H9 (cell line): ENCODE measurements around the gene ECE2. TPM values are rescaled to one million over a fixed set of nuclear protein-coding genes. Genes with fewer than 3 reads are reported as not detected.

Source experiments
- DNase-seq: peaks from one replicate; pipeline ENCODE4 v3.0.0-alpha.2; 2017
- H2AFZ ChIP-seq: one replicate; pipeline ENCODE4 v1.6.1; 2013; ENCODE audit warnings: mild to moderate bottlenecking, low read length, control low read depth, moderate library complexity
- H2AK5ac ChIP-seq: 2 replicates; pipeline ENCODE4 v1.6.1; 2013; ENCODE audit warnings: low read length, control low read depth, mixed read lengths; ENCODE audit not compliant: insufficient read length
- H2BK120ac ChIP-seq: one replicate; pipeline ENCODE4 v1.6.1; 2013; ENCODE audit warnings: low read depth, mild to moderate bottlenecking, low read length, control low read depth, inconsistent platforms; ENCODE audit not compliant: poor library complexity, severe bottlenecking
- H2BK12ac ChIP-seq: 2 replicates; pipeline ENCODE4 v1.6.1; 2013; ENCODE audit warnings: low read length, control low read depth, mixed read lengths, low read depth; ENCODE audit not compliant: insufficient read length
- H2BK15ac ChIP-seq: 2 replicates; pipeline ENCODE4 v1.6.1; 2013; ENCODE audit warnings: low read depth, low read length, control low read depth
- H2BK20ac ChIP-seq: one replicate; pipeline ENCODE4 v1.6.1; 2013; ENCODE audit warnings: low read depth, mild to moderate bottlenecking, low read length, control low read depth, inconsistent platforms; ENCODE audit not compliant: poor library complexity, severe bottlenecking
- H2BK5ac ChIP-seq: 2 replicates; pipeline ENCODE4 v1.6.1; 2013; ENCODE audit warnings: low read length, control low read depth, mixed read lengths; ENCODE audit not compliant: insufficient read length
- H3K14ac ChIP-seq: 2 replicates; pipeline ENCODE4 v1.6.1; 2013; ENCODE audit warnings: low read length, control low read depth; ENCODE audit not compliant: insufficient read depth
- H3K18ac ChIP-seq: 2 replicates; pipeline ENCODE4 v1.6.1; 2013; ENCODE audit warnings: low read depth, mild to moderate bottlenecking, mixed read lengths, low read length, control low read depth; ENCODE audit not compliant: insufficient read length
- H3K23ac ChIP-seq: 2 replicates; pipeline ENCODE4 v1.6.1; 2013; ENCODE audit warnings: low read length, control low read depth, mixed read lengths, low read depth; ENCODE audit not compliant: insufficient read length
- H3K23me2 ChIP-seq: 2 replicates; pipeline ENCODE4 v1.6.1; 2013; ENCODE audit warnings: low read depth, mild to moderate bottlenecking, mixed read lengths, low read length, control low read depth; ENCODE audit not compliant: insufficient read length, poor library complexity, severe bottlenecking
- H3K27ac ChIP-seq: 2 replicates; pipeline ENCODE4 v1.5.1; 2013; ENCODE audit warnings: low read length, control low read depth, mixed read lengths, low read depth; ENCODE audit not compliant: insufficient read length
- H3K27me3 ChIP-seq: 2 replicates; pipeline ENCODE4 v1.6.1; 2013; ENCODE audit warnings: low read length, control low read depth, inconsistent platforms; ENCODE audit not compliant: insufficient read depth
- H3K4ac ChIP-seq: 2 replicates; pipeline ENCODE4 v1.6.1; 2013; ENCODE audit warnings: low read depth, mild to moderate bottlenecking, control low read depth, inconsistent platforms, low read length, moderate library complexity
- H3K4me1 ChIP-seq: 2 replicates; pipeline ENCODE4 v1.6.1; 2013; ENCODE audit warnings: low read length, control low read depth, inconsistent platforms; ENCODE audit not compliant: insufficient read depth
- H3K4me2 ChIP-seq: 2 replicates; pipeline ENCODE4 v1.6.1; 2013; ENCODE audit warnings: low read length, control low read depth, mixed read lengths; ENCODE audit not compliant: insufficient read length, insufficient read depth
- H3K56ac ChIP-seq: 2 replicates; pipeline ENCODE4 v1.6.1; 2013; ENCODE audit warnings: low read depth, mild to moderate bottlenecking, mixed read lengths, low read length, control low read depth; ENCODE audit not compliant: insufficient read length
- H3K79me1 ChIP-seq: 2 replicates; pipeline ENCODE4 v1.6.1; 2013; ENCODE audit warnings: low read depth, mild to moderate bottlenecking, moderate library complexity, low read length, control low read depth, inconsistent platforms; ENCODE audit not compliant: insufficient read depth, poor library complexity, severe bottlenecking
- H3K79me2 ChIP-seq: 2 replicates; pipeline ENCODE4 v1.6.1; 2013; ENCODE audit warnings: low read length, control low read depth, inconsistent platforms; ENCODE audit not compliant: insufficient read depth
- H3K9ac ChIP-seq: 2 replicates; pipeline ENCODE4 v1.6.1; 2013; ENCODE audit warnings: low read length, control low read depth, mixed read lengths; ENCODE audit not compliant: insufficient read length; ENCODE audit errors: extremely low read depth
- H3K9me3 ChIP-seq: one replicate; pipeline ENCODE4 v1.6.1; 2013; ENCODE audit warnings: low read depth, low read length, inconsistent platforms; ENCODE audit not compliant: control insufficient read depth
- H3T11ph ChIP-seq: one replicate; pipeline ENCODE4 v1.6.1; 2013; ENCODE audit warnings: mild to moderate bottlenecking, low read length, control low read depth, inconsistent platforms
- H4K20me1 ChIP-seq: one replicate; pipeline ENCODE4 v1.6.1; 2013; ENCODE audit not compliant: control insufficient read depth, insufficient read length, insufficient read depth
- H4K5ac ChIP-seq: 2 replicates; pipeline ENCODE4 v1.6.1; 2013; ENCODE audit warnings: low read depth, mild to moderate bottlenecking, mixed read lengths, low read length, control low read depth; ENCODE audit not compliant: insufficient read length
- H4K8ac ChIP-seq: replicated peaks from 2 replicates; pipeline ENCODE4 v1.6.1; 2013; ENCODE audit warnings: low read length, control low read depth, mixed read lengths, low read depth; ENCODE audit not compliant: insufficient read length
- H4K91ac ChIP-seq: 2 replicates; pipeline ENCODE4 v1.6.1; 2013; ENCODE audit warnings: low read depth, mild to moderate bottlenecking, moderate library complexity, mixed read lengths, low read length, control low read depth; ENCODE audit not compliant: insufficient read length
- H3K27ac Mint-ChIP-seq, 3 experiments: 2 replicates in 2 of 3; 3 replicates in 1 of 3; pipeline ENCODE4 v1.8.0; 2020 to 2021; ENCODE audit warnings: mixed read lengths in 3 of 3, mild to moderate bottlenecking in 1 of 3, moderate library complexity in 1 of 3
- H3K27me3 Mint-ChIP-seq: 2 replicates; pipeline ENCODE4 v1.8.0; 2021; ENCODE audit warnings: low read depth, mild to moderate bottlenecking, moderate library complexity, mixed read lengths
- H3K36me3 Mint-ChIP-seq, 3 experiments: 2 replicates in 2 of 3; 3 replicates in 1 of 3; pipeline ENCODE4 v1.8.0; 2020 to 2021; ENCODE audit warnings: low read depth in 3 of 3, mixed read lengths in 3 of 3; ENCODE audit not compliant: insufficient read depth in 1 of 3
- H3K4me1 Mint-ChIP-seq, 2 experiments: 2 replicates each; pipeline ENCODE4 v1.8.0; 2020; ENCODE audit warnings: mixed read lengths in 2 of 2
- H3K4me3 Mint-ChIP-seq, 2 experiments: 2 replicates in 1 of 2; 3 replicates in 1 of 2; pipeline ENCODE4 v1.8.0; 2020 to 2021; ENCODE audit warnings: mild to moderate bottlenecking in 2 of 2, mixed read lengths in 2 of 2, moderate library complexity in 1 of 2
- H3K9me3 Mint-ChIP-seq, 2 experiments: 2 replicates in 1 of 2; 3 replicates in 1 of 2; pipeline ENCODE4 v1.8.0; 2020; ENCODE audit warnings: mild to moderate bottlenecking in 2 of 2, mixed read lengths in 2 of 2, moderate library complexity in 1 of 2
- WGBS: extraction: QIAGEN DNeasy Blood & Tissue Kit; methylation state at CpG from one replicate; pipeline ENCODE4 v1.1.7; 2013; ENCODE audit warnings: missing lambda C conversion rate, low lambda C conversion rate, mixed read lengths; ENCODE audit not compliant: insufficient read length; ENCODE audit errors: extremely low coverage; 5-methylcytosine and 5-hydroxymethylcytosine counted together
- total RNA-seq: library from RNA; stranded (reverse); gene quantifications from 2 replicates; pipeline ENCODE4 v1.2.1, GENCODE V29; 2021
- TF ChIP-seq, protein P1 (sequence below): fragments of 200-600 bp; sonication (generic); conservative IDR thresholded peaks from 3 replicates; pipeline ENCODE4 v1.8.0; 2021; ENCODE audit warnings: antibody characterized with exemption, mild to moderate bottlenecking

Gene ECE2
- total RNA-seq, 1 experiment from 2014 or later = not detected

DNA sequence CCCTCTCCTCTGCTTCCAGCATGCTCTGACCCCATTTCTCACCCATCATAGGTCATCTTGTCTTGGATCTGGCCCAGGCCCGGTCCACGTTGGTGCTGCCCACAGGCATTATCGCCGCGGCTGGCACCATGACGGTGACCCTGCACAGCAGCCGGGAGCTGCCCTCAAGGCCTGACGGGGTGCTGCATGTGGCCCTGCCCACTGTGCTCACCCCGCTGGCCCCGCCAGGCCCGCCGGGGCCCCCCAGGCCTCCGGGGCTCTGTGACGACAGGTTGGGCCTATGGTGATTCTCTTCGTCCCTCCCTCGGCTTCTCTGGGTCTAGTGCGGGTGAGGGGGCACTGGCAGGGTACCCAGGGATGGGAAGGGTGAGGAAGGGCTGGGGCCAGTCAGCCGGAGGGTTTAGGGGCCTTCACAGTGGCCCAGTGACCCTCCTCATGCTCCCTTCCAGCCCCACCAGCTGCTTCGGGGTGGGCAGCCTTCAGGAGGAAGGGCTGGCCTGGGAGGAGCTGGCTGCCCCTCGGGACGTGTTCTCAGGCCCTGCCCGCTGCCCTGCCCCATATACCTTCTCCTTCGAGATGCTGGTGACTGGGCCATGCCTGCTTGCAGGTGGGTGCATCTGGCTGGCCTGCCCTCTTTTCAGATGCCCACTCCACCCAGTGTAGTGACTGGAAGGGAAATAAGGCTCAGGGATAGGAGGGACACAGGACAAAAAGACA lies 42.5 kb upstream of the ECE2 start:
- no peak overlapping the region for H3K56ac ChIP-seq
- TF ChIP-seq, protein P1, sequence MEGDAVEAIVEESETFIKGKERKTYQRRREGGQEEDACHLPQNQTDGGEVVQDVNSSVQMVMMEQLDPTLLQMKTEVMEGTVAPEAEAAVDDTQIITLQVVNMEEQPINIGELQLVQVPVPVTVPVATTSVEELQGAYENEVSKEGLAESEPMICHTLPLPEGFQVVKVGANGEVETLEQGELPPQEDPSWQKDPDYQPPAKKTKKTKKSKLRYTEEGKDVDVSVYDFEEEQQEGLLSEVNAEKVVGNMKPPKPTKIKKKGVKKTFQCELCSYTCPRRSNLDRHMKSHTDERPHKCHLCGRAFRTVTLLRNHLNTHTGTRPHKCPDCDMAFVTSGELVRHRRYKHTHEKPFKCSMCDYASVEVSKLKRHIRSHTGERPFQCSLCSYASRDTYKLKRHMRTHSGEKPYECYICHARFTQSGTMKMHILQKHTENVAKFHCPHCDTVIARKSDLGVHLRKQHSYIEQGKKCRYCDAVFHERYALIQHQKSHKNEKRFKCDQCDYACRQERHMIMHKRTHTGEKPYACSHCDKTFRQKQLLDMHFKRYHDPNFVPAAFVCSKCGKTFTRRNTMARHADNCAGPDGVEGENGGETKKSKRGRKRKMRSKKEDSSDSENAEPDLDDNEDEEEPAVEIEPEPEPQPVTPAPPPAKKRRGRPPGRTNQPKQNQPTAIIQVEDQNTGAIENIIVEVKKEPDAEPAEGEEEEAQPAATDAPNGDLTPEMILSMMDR = no peak
- Mint-ChIP-seq H3K27ac (no peak overlapping the region), H3K27me3 (peaks cover 50% of the 10 kb centered on the region), H3K36me3 (no peaks in the 10 kb centered on the region; a peak in 1 of 7 replicates), H3K4me3 (no peak overlapping the region), H3K9me3 (no peaks in the 10 kb centered on the region), H3K4me1 (peaks cover 2 to 10% of the 10 kb centered on the region in 2 experiments)
- H3K23ac ChIP-seq = no peak overlapping the region
- no peak overlapping the region for H4K5ac ChIP-seq
- H3K79me1 ChIP-seq = no peaks in the 10 kb centered on the region
- no peak overlapping the region for H4K91ac ChIP-seq
- no peak overlapping the region for H3K9ac ChIP-seq
- WGBS = no CpG with 5 or more reads among the region's 23 CpGs
- H3K79me2 ChIP-seq = no peaks in the 10 kb centered on the region
- H2AFZ ChIP-seq = no peak overlapping the region
- H2BK15ac ChIP-seq = no peak overlapping the region
- H2BK12ac ChIP-seq = no peak overlapping the region
- H4K20me1 ChIP-seq = no peaks in the 10 kb centered on the region
- DNase-seq = no peak
- peaks cover 15% of the 10 kb centered on the region for H3K23me2 ChIP-seq
- no peaks in the 10 kb centered on the region for H3K9me3 ChIP-seq
- no peak overlapping the region for H3K27ac ChIP-seq
- H2BK120ac ChIP-seq = no peak overlapping the region
- H2BK20ac ChIP-seq = no peak overlapping the region
- no peaks in the 10 kb centered on the region for H3K4me1 ChIP-seq
- H3K4me2 ChIP-seq = no peak overlapping the region
- no peak overlapping the region for H3K14ac ChIP-seq
- H2BK5ac ChIP-seq = no peak overlapping the region
- H2AK5ac ChIP-seq = no peak overlapping the region
- no peak overlapping the region for H3T11ph ChIP-seq
- H3K27me3 ChIP-seq = peaks cover 32% of the 10 kb centered on the region
- no peak overlapping the region for H3K18ac ChIP-seq
- H3K4ac ChIP-seq = no peak overlapping the region
- no peak overlapping the region for H4K8ac ChIP-seq
